Stimulated activated CD4-positive, alpha-beta T cell treated with anti-CD3 and anti-CD28 coated beads, TNF-alpha, amount 100 ng/mL, for 4 hours (primary cell): ENCODE data around the gene SPATC1L.

Experiments used
- DNase-seq, 3 experiments: peaks; one replicate each; pipeline ENCODE4 v3.0.0-alpha.2; 2020; ENCODE audit warnings: low read depth in 3 of 3

The SPATC1L gene

GRCh38 chr21:46215436-46216131, 31.3 kb upstream of the SPATC1L start:
- DNase-seq: no peak

DNA sequence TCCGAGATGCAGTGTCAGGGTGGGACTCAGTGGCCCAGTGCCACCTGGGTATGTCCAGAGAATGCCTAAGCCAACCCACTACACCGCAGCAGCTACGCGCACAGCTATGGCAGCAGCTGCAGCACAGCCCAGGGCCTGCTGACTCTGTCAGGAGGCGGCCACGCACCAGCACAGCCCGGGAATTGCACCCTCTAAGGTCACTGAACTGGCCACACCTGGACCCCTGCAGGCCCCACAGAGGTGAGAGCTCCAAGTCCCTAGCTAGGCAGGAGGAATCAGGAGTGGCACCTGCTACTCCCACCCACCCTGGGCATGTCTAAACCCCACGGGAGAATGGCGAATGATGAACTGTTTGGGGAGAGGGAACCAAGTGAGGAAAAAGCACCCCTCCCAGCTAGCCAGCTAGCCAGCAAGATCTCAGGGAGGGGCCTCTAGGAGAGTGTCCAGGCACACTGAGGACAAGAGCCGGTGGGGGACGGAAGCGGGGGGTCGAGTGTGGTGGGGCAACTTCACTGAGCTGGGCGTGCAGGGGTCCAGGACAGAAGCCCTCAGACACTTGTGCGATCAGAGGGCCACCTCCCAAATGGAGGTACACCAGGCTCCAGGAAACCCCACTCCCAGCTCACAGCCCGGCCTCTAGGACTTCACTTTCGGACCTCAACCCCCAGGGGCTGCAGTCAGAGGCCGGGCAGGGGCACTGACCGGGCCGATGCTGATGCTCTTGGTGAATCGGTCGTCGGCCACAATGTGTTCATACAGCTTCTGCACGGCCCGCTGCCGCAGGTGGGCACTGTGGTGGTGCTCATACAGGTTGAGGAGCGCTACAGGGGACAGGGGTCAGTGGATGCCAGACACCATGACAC, 30.4 kb upstream of the SPATC1L start:
- DNase-seq: no peak

DNA sequence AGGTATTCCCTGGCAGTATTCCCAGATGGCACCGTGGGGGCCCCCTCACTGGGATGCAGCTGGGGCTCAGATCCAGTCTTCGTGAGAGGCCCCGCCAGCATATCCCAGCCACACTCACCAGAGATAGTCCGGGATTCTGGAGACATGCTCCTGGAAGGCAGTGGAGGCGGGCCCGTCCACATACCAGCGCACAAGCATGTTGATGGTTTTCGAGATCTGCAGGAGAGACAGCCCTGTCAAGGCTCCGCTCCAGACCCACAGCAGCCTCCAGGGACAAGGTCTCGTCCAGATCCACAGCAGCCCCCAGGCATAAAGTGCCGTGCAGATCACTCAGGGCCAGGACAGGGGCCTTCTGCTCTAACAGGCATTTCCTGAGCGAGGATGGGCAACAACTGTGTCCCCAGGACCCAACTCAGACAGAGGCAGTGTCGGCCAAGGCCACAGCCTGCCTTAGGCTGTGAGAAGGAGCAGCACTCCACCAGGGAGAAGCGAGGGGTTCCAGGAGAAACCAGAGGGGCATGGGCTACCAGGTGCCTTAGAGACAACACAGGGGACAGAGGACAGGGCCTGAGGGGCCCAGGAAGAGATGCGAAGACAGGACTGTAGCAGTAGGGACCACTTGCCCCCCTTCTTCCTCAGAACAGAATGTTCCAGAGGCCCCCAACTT, 29.5 kb upstream of the SPATC1L start:
- no peak for DNase-seq

- no peak for DNase-seq
These were observed 28.6 kb upstream of the SPATC1L start for GRCh38 chr21:46212721-46213484.

DNA sequence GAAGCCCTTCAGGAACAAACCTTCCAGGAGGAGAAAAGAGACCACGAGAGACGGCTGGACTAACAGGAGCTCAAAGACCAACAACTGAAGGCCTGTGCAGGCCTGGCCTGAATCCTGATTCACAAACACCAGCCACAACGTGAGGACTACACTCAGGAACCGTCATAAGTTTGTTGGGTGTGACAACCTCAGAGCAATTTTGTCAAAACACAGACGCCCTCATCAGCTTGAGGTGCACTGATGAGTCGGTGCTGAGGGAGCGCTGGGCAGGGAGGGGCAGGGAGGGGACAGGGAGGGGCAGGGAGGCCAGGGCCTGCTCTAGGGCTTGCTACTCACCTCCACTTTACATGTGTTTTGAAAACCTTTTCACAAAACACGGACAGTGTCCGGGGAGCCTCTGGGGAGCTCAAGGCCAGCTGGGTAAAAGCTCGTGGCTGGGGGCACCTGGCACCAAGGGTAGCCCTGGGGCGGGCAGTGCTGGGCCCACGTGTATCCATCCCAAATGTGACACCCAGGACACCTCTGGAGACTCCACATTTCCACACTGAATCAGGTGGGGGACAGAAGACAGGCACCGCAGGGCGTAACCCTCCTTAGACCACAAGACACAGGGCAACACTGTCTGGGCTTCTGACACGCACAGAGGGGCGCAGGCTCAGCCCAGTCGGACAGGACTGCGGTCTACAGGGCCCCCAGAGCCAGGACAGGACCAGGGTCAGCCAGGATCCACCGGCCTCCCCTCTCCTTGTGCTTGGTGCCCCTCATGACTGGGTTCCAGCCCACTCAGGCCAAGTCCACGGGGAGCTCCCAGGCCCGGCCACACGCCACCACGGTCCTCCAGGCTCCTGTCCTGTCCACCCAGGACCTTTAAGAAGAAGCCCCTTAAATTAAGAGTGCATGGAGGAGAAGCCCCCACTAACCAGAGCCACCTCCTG, 27.8 kb upstream of the SPATC1L start:
- no peak for DNase-seq

- DNase-seq: no peak
These were observed 27.1 kb upstream of the SPATC1L start for GRCh38 chr21:46211376-46211775.

DNA sequence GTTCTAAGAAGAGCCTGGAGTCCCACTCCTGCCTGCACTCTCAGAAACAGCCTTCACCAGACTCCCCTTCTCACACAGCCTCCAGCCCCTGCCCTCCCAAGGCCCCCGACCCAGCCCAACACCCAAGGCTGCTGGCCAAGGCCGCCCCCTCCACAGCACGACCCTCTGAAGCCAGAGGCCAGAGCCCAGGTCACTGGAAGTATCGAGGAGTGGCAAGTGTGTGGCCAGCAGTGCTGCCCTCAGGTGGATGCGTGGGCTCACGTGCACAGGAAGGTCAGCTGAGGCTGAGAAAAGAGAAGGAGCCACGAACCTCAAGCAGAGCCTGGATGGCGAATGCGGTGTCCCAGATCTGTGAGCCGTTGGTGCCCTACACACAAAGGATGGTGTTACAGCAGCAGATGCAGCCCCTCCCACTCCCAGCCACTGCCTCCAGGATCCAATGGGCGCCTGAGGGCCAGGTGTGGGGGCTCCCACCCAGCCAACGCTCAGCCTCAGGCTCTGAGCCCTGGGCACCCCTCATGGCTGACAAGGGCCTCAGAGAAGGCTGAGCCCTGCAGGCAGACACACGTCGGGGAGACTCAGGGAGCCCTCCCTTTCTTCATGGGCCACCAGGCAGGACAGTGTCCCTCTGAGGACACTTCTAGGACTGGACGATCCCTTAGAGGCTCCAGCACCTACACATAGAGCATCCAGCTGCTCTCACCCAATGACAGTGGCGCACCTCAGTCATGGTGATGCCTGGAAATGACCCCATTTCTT, 26.3 kb upstream of the SPATC1L start:
- DNase-seq: no peak

- DNase-seq: no peak
These were observed 24.8 kb upstream of the SPATC1L start for GRCh38 chr21:46208761-46209721.

DNA sequence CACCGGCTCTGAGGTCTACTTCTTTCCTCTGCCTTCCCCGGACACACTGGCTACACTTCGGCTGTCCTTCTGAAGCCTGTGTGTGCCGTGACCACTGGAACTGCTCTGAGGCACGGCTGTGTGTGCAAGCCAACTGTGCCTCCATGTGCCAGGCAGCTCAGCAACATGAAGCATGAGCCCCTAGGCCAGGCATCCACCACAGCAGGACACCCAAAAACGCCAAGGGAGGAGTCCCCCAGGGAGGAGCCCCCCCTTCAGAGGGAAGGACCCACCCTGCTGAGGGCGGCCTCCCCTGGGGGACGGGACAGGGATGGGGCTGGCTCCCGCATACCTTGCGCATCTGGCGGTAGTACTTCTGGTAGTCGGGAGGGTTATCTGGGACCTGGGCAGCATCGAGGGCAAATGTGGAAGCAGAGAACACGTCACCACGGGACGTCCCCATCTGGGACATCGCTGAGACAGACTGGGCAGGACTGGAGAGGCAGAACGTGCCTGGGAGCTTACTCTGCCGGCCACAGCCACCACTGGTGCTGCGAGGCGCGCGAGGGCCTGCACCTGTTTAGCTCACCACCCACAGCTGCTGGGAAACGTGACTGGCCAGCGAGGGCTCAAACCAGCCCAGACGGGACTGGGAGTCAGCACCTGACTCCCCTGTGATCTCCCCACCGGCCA, 23.8 kb upstream of the SPATC1L start:
- DNase-seq: no peak

DNA sequence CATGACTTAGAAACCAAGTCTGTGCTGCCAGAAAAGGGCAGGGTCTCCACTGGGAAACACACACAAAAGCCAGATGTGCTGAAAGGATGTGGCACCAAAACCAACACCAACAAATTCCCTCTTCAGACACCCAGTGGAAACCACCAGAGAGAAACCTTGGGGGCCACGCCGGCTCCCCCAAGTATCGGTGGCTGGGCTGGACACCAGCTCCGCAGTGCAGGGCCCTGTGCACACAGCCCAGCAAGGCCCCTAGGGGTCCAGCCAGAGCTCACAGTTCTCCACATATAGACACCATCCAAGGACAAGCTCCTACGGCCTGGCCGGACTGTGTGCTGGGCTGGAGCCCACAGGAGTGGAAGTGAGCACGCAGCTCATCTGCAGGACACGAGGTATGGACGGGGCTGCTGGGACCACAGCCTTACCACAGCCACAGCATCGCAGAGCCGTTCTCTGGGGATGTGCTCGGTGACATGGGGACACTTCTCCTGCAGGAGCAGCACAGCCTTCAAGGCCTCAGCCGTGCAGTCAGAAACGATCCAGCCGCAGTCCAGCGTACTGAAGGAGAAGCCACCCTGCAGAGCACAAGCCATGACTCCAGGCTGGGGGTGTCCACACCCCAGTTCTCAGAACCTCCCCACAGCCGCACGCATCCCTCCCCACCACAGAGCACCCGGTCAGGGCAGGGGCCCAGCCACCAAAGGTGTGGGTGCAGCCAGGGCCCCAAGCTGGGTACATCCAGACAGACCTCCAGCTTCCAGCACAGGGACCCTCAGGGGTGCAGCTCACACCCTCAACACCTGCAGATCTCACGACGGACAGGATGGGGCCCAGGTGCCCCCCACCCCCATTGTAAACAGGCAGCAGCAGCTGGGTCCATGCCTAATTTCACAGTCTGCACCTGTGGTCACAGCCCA, 23.0 kb upstream of the SPATC1L start:
- no peak for DNase-seq

GRCh38 chr21:46206163-46207005, 22.1 kb upstream of the SPATC1L start:
- DNase-seq: no peak

- no peak for DNase-seq
These were observed 21.5 kb upstream of the SPATC1L start for GRCh38 chr21:46205766-46206162.

DNA sequence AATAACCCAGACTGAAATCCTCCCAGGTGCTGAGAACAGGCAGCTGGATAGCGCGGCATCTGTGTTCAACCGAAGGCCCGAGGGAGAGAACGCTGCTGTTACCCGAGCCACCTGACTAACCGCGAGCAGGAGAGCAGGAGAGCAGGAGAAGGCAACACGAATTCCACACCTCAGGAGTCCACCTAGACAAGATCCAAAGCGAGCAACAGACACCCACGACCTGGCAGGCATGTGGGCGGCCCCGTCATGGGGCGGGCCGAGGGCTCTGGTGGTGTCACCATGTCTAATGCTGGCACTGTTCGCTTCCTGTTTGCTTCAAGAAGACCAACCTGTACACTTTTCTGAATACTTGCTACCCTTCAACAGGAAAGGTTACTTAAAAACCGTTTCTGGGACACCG, 20.9 kb upstream of the SPATC1L start:
- no peak for DNase-seq

GRCh38 chr21:46203203-46203600, 18.9 kb upstream of the SPATC1L start:
- DNase-seq: no peak

- no peak for DNase-seq
These were observed 18.4 kb upstream of the SPATC1L start for GRCh38 chr21:46202592-46203202.
